HG03378 (cell line): ENCODE measurements around the gene BEX5.
"Not testable (repeated sequence)": the region's sequence is repeated elsewhere in the genome, so short reads cannot be mapped to it uniquely, and the experiment has no call there.

Experiments used
- ATAC-seq: cut with Tn5 transposase; IDR thresholded peaks from one replicate; pipeline ENCODE4 v1.9.1; 2021; ENCODE audit warnings: mild to moderate bottlenecking, moderate library complexity; ENCODE audit not compliant: unreplicated experiment

Gene BEX5

GRCh38 chrX:102155806-102156179, at the start of gene BEX5:
Gene BEX5, minus strand, starts transcription at chrX:102155977. Its CDS starts 1,712 bp downstream, at chrX:102154265.
- peak; percentile 94 for ATAC-seq

- no peak for ATAC-seq
Observed at GRCh38 chrX:102185967-102186720, 30.4 kb upstream of the BEX5 start.

GRCh38 chrX:102154900-102155805, 624 bp downstream of the BEX5 start:
- peak; percentile 20 for ATAC-seq

- no peak for ATAC-seq
Observed at GRCh38 chrX:102154218-102154860, 1.4 kb downstream of the BEX5 start.

- ATAC-seq, result not testable (repeated sequence)
Observed at GRCh38 chrX:102142274-102142673, 13.5 kb downstream of the BEX5 start, which contains the start of gene TCEAL6. Gene TCEAL6, minus strand, starts transcription at chrX:102142481.

- not testable (repeated sequence) for ATAC-seq
Observed at GRCh38 chrX:102141631-102142030, 14.1 kb downstream of the BEX5 start.

- not testable (repeated sequence) for ATAC-seq
Observed at GRCh38 chrX:102140876-102141275, 14.9 kb downstream of the BEX5 start.

GRCh38 chrX:102138064-102138463, 17.7 kb downstream of the BEX5 start:
- no peak for ATAC-seq

GRCh38 chrX:102129473-102129872, 26.3 kb downstream of the BEX5 start:
- no peak for ATAC-seq

GRCh38 chrX:102126863-102127262, 28.9 kb downstream of the BEX5 start:
- ATAC-seq, result no peak

- ATAC-seq, result not testable (repeated sequence)
Observed at GRCh38 chrX:102126080-102126818, 29.5 kb downstream of the BEX5 start.

GRCh38 chrX:102125436-102125835, 30.3 kb downstream of the BEX5 start, which contains the start of gene TCEAL2:
Gene TCEAL2, plus strand, starts transcription at chrX:102125679. Its CDS starts 1,152 bp downstream, at chrX:102126831.
- not testable (repeated sequence) for ATAC-seq

GRCh38 chrX:102125014-102125413, 30.8 kb downstream of the BEX5 start:
- ATAC-seq, result not testable (repeated sequence)

GRCh38 chrX:102115748-102116147, 40.0 kb downstream of the BEX5 start:
- ATAC-seq, result no peak

GRCh38 chrX:102113367-102113766, 42.4 kb downstream of the BEX5 start:
- no peak for ATAC-seq
